AG10803 (cell line): ENCODE data around the gene GLIS1.

Source experiments
- DNase-seq: peaks from one replicate; pipeline ENCODE4 v3.0.0; 2010; ENCODE audit warnings: low read depth
- H3K4me3 ChIP-seq: 2 replicates; pipeline ENCODE4 v1.5.1; 2011; ENCODE audit warnings: mild to moderate bottlenecking, low read length, control low read depth
- TF ChIP-seq, protein P1 (sequence below): conservative IDR thresholded peaks from 2 replicates; pipeline ENCODE4 v1.5.1; 2011; ENCODE audit warnings: mild to moderate bottlenecking, low read length, control low read depth, inconsistent platforms

Gene GLIS1

DNA sequence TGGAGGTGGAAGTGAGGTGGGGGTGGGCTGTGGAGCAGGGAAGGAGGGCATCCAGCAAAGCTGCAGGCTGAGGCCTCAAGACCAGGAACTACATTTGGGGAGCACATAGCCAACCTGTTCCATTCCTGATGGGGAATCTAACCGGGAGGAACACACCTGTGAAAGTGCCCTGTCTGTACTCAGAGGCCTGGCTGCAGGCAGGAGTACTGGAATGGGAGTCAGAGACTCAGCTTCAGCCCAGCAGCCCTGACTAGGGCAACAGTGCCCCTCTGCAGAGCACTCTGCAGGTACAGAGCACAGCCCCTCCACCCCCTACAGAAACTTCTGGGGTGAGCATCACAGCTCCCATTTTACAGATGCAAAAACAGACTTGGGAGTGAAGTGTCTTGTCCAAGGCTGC, 153.4 kb downstream of the GLIS1 start:
- TF ChIP-seq, protein P1, sequence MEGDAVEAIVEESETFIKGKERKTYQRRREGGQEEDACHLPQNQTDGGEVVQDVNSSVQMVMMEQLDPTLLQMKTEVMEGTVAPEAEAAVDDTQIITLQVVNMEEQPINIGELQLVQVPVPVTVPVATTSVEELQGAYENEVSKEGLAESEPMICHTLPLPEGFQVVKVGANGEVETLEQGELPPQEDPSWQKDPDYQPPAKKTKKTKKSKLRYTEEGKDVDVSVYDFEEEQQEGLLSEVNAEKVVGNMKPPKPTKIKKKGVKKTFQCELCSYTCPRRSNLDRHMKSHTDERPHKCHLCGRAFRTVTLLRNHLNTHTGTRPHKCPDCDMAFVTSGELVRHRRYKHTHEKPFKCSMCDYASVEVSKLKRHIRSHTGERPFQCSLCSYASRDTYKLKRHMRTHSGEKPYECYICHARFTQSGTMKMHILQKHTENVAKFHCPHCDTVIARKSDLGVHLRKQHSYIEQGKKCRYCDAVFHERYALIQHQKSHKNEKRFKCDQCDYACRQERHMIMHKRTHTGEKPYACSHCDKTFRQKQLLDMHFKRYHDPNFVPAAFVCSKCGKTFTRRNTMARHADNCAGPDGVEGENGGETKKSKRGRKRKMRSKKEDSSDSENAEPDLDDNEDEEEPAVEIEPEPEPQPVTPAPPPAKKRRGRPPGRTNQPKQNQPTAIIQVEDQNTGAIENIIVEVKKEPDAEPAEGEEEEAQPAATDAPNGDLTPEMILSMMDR = no peak
- no peak overlapping the region for H3K4me3 ChIP-seq
- DNase-seq = no peak

DNA sequence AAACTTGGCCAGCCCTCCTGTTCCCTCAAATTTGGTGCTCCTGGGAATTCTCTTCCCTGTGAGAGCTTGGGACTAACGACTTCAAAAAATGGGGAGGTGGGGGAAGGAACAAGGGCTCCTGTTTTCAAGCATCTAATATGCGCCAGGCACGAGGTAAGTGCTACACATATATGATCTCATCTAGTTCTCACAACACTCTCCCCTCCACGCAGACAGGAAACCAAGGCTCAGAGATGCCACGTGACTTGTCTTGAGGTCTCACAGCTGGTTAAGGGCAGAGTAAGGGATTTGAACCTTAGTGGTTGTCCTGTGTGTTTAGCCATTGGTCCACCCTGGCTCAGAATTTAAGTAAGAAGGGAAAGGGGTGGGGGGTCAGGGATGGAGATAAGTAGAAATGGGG, 153.8 kb downstream of the GLIS1 start:
- no peak overlapping the region for H3K4me3 ChIP-seq
- DNase-seq = no peak
- TF ChIP-seq, protein P1 = no peak

DNA sequence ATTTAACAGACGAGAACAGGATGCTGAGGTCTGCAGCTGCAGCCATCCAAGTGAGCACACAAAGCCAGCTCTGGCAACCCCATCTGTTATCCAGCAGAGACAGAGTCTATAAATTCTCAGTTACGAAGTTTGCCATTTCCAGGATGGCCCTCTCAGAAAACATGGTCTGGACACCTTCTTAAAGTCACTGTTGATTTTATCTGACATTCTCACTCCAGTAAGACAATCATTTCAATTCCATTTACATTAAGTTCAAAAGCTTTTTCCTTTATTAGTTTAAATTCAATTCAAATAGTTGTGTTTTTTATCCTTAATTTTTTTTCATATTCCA, 154.2 kb downstream of the GLIS1 start:
- no peak overlapping the region for H3K4me3 ChIP-seq
- DNase-seq = no peak
- TF ChIP-seq, protein P1 = no peak

DNA sequence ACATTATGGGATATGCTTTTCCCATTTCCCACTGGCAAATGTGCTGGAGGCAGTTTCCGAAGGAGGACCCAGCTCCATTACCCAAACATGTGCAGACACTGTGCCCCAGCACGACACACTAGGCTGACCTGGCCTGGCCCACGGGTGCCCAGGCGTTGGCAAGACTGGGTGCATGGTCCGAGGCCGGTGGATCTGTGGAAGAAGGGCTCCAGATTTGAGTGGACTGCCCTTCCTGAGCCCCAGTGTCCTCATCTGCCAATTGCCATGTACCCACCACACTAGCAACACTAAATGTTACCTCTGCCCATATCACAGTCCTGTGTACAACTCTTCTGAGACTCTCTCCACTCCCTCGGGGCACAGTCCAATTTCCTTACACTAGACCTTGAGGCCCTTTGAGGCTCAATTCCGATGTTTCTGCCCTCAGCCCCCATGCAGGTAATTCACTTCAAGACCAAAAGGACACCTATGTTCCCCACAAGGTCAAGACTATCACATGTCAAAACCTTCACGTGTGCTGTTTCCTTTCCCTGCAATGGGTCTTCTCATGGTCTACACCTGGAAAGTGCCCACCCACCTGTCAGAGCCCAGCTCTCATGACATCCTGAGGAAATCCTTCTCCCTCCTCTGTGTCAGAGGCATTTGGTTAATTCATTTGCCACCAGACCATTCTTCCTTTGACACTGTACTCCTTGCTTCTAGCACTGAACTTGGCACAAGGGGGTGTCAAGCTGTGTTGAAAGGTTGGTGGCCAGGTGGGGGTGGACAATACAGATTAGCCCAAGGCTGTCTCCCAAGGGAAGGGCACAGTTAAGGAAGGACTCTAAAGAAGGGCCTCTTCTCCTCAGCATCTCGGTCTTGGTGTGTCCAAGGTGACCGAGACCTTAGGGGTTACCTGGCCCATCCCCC, 154.8 kb downstream of the GLIS1 start:
- TF ChIP-seq, protein P1 = no peak
- H3K4me3 ChIP-seq = no peak overlapping the region
- DNase-seq = no peak

DNA sequence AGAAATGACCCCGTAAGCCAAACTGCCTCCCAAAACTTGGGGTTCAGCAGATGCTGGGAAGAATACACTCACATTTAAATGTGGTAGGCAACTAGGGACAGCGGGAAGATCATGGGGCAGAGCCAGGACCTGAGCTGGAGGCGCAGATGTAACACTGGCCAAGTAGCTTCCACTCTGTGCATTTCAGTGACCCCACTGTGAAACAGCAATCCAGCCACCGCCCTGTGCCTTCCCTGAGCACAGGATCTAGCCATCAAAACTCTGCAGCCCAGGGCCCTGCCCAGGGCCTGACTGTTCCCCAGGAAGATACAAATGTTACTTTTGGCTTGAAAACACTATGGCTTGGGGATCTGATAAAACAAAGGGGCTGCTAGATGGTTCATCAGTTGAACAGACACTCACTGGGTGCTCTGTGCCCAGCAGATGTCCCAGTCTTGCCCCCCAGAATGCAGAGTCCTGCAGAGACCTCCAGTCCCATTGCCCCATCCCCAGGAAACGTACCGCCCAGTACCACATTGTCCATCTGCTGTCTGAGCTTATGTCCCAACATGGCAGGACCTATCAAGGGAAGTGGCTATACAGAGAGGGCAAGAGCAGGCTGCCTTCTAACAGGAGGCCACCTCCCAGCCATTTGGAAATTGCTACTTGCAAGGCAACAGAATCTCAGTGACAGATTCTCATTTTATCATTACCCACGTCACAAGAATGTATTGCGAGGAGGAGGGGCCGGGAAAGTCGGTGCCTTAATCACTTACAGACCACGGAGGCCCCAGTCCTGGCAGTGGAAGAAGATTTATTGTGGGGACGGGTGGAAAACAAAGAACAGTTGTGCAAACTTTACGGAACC, 155.7 kb downstream of the GLIS1 start:
- peak; percentile 94 for DNase-seq
- TF ChIP-seq, protein P1 = no peak
- no peak overlapping the region for H3K4me3 ChIP-seq

DNA sequence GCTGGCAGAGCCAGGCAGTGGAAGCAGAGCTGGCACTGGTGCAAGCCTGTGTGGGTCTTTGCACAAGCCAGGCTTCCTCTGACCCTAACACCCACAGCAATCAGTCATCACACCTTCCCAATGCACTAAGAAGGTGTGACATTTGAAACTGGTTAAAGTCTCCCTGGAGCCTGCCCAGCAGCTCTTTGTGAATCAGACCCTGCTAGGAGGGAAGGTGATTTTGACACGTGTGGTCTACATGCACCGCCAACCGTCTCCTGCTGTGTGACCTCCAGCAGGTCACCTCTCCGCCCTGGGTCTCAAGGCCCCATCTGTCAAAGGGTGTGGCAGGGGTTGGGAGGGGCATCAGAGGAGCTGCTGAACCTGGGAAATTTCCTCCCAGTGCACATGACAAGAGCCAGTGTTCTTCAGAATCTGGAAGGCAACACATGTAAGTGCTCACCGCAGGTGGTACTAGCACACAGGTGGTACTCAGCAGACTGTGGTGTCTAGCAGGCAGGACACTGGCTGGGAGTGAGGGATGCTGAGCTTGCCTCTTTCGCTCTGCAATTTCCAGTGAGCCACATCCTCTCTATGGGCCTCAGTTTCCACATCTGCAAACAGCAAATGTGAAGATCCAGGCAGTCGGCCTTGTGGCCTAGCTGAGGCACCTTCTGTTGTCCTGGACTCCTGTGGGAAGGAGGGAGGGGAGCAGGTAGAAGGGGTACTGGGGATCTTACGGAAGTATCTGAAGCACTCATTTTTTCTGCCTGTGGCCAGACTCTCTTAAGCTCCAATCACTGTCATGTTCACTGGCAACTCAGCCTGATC, 156.5 kb downstream of the GLIS1 start:
- TF ChIP-seq, protein P1 = no peak
- no peak overlapping the region for H3K4me3 ChIP-seq
- no peak for DNase-seq
